NB4 (cell line): ENCODE data around the gene GLYR1.

Source experiments
- DNase-seq: peaks from one replicate; pipeline ENCODE4 v3.0.0; 2010; ENCODE audit warnings: low read depth
- H3K4me3 ChIP-seq: one replicate; pipeline ENCODE4 v1.5.1; 2011; ENCODE audit warnings: mild to moderate bottlenecking, low read depth, low read length, moderate library complexity
- MYC ChIP-seq: IDR thresholded peaks from 2 replicates; pipeline ENCODE4 v1.6.1; 2011; ENCODE audit warnings: low read depth, low read length
- POLR2A ChIP-seq: IDR thresholded peaks from 2 replicates; pipeline ENCODE4 v1.6.1; 2011; ENCODE audit warnings: mild to moderate bottlenecking; ENCODE audit not compliant: insufficient read length; ENCODE audit errors: extremely low read depth
- TF ChIP-seq, protein P1 (sequence below): IDR thresholded peaks from one replicate; pipeline ENCODE4 v1.5.1; 2012; ENCODE audit warnings: low read depth, low read length
- TF ChIP-seq, protein P2 (sequence below): IDR thresholded peaks from 2 replicates; pipeline ENCODE4 v1.6.1; 2011; ENCODE audit warnings: low read depth, low read length

Gene GLYR1

DNA sequence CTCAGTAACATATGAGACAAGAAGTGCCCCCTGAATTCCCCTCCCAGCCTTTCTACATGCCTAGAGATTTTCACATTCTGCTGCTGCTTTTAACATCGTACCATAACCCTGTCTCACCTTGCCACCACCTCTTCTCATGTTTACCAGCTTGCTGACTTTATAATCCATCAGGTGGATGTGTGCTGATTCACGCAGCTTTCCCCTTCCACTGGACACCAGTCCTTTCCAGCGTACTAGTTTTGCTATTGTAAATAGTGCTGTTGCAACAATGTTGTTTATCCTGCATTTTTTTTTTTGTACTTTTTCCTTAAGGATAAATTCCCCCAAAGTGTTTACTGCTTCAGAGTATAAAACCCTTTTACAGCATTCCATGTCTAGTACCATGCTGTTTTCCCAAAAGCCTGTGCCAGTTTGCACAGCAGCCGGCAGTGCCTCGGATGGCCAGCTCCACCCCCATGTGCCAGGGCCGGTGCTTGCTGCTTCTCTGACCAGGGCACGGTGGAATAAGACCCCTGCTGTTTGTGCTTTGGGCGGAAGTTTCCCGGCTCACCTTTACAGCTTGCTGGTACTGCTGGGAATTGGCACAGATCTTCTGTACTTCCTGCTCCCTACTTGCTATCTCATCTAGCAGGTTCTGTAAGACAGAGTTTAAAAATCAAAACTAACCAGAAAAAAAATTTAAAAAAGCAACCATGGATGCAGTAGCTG, 41.5 kb upstream of the GLYR1 start:
- no peak overlapping the region for H3K4me3 ChIP-seq
- DNase-seq, result no peak
- TF ChIP-seq, protein P1, sequence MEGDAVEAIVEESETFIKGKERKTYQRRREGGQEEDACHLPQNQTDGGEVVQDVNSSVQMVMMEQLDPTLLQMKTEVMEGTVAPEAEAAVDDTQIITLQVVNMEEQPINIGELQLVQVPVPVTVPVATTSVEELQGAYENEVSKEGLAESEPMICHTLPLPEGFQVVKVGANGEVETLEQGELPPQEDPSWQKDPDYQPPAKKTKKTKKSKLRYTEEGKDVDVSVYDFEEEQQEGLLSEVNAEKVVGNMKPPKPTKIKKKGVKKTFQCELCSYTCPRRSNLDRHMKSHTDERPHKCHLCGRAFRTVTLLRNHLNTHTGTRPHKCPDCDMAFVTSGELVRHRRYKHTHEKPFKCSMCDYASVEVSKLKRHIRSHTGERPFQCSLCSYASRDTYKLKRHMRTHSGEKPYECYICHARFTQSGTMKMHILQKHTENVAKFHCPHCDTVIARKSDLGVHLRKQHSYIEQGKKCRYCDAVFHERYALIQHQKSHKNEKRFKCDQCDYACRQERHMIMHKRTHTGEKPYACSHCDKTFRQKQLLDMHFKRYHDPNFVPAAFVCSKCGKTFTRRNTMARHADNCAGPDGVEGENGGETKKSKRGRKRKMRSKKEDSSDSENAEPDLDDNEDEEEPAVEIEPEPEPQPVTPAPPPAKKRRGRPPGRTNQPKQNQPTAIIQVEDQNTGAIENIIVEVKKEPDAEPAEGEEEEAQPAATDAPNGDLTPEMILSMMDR, result no peak
- TF ChIP-seq, protein P2, sequence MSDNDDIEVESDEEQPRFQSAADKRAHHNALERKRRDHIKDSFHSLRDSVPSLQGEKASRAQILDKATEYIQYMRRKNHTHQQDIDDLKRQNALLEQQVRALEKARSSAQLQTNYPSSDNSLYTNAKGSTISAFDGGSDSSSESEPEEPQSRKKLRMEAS, result no peak
- no peak for TF ChIP-seq POLR2A

DNA sequence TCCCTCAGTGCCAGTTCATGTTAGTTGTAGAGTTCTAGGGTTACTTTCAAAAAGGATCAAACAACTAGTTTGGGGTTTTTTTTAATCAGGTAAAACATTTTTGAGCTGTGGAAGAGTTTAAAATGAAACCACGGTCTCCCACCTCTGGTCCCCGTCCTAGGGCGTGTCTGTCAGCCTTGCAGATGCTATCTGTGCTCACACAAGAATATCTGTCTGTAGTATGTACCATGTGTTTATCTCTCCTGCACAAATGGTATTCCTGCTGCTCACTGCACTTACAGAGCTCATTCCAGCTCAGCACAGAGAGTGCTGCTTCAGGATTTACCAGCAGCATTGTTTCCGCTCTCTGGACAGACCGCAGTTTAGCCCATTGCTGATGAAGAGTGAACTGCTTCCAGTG, 39.1 kb upstream of the GLYR1 start:
- DNase-seq, result no peak
- no peak for TF ChIP-seq MYC
- TF ChIP-seq, protein P1, result no peak
- TF ChIP-seq POLR2A, result no peak
- H3K4me3 ChIP-seq, result no peak overlapping the region

DNA sequence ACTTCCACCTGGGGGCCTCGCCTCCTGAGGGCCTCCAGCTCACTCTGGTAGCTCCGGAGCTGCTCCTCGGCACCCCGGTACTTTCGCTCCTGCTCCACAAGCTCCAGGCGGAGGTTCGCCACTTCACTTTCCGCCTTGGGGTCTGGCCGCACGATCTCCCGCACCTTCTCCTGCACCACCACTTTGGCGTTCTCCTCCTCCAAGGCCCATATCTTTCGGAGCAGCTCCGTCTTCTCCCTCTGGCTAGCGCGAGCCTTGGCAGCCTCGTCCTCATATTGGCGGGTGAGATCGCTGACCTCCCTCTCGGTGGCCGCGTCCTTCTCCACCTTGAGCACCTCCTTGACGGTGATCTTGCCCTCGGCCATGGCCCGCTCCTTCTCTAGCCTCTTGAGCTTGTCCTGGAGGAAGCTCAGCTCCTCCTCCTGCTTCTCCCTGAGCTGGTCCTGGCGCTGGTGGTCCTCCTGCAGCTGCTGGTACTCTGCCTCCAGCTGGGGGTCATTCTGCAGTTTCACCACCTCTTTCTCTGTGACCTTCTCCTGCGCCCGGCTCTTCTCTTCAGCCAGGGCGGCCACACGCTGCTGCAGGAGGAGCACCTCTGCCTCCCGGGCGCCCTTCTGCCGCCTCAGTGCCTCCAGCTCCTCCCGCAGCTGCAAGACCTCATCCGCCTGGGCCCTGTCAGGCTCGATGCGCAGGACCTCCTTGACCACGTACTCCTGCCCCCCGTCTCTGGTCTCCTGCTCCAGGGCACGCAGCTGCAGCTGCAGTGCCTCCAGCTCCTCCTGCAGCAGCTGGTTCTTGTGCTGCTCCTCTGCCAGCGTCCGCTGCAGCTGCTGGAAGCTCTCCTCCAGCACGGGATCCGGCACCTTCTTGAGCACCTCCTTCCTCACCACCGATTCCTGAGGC, 38.1 kb upstream of the GLYR1 start:
- DNase-seq, result no peak
- TF ChIP-seq MYC (no peak), POLR2A (no peak)
- TF ChIP-seq, protein P2, result no peak
- TF ChIP-seq, protein P1, result no peak

DNA sequence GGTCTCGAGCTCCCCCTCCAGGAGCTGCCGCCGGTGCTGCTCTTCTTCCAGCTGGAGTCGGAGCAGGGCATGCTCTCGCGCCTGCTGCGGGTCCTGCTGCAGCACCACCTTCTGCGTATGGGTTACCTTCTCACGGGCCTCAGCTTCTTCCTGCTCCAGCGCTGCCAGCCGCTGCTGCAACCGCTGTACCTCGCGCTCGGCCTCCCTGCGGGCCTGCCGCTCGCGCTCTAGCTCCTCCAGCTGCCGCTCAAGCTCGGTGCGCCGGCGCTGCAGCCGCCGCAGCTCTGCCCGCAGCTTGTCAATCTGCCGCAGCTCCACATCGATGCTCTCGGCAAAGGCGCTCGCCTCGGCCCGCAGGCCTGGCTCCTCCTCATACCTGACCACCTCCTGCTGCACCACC, 37.1 kb upstream of the GLYR1 start:
- H3K4me3 ChIP-seq, result no peak overlapping the region
- TF ChIP-seq, protein P2, result no peak
- TF ChIP-seq, protein P1, result no peak
- no peak for TF ChIP-seq MYC
- TF ChIP-seq POLR2A, result no peak
- DNase-seq, result no peak

More for the DNA sequence above, 38.1 kb upstream of the GLYR1 start:
- H3K4me3 ChIP-seq, result no peak overlapping the region

DNA sequence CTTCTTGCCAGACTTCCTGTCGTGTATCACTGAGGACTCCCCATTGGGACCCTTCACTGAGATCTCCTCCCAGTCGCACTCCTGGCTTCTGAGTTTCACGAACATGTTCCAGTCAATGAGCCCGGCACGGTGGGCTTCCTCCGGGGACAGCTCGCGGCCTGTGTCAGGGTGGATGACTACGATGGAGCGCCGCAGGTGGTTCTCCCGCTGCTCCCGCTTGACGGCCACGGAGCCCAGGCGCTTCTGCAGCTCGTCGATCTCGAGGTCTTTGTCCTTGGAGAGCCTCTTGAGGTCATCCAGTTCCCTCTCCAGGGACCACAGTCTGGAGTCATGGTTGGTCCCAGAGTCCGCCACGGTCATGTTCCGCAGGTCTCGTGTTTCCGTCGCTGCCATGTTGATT, 36.4 kb upstream of the GLYR1 start:
- TF ChIP-seq POLR2A, result no peak
- TF ChIP-seq, protein P1, result no peak
- TF ChIP-seq MYC, result no peak
- TF ChIP-seq, protein P2, result no peak
- DNase-seq, result no peak
- H3K4me3 ChIP-seq, result no peak overlapping the region
